ENCODE data around the gene IL10RB. TPM values are rescaled to one million over a fixed set of nuclear protein-coding genes. Genes with fewer than 3 reads are reported as not detected.

IL10RB gene
- total and polyA plus RNA-seq, 2 donors (not counting 1 experiment from before 2014, with no cell fraction given): 29.3 to 32.5 TPM

DNA sequence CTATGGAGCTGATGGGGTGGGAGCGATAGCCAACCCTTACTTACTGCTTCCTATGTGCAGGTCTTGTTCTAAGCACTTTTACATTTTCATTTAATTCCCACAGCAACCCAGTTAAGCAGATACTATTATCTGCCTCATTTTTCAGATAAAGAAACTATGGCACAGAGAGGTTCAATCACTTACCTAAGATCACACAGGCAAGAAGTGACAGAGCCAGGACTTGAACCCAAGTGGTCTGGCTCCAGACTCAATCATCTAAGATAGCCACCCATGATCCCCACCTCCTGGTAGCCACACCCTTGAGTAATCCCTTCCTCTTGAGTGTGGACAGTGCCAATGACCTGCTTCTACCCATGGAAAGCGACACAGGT, 35.5 kb downstream of the IL10RB start:
- H3K9ac ChIP-seq (ENCODE audit: low read length): peak overlapping the region; percentile 15

DNA sequence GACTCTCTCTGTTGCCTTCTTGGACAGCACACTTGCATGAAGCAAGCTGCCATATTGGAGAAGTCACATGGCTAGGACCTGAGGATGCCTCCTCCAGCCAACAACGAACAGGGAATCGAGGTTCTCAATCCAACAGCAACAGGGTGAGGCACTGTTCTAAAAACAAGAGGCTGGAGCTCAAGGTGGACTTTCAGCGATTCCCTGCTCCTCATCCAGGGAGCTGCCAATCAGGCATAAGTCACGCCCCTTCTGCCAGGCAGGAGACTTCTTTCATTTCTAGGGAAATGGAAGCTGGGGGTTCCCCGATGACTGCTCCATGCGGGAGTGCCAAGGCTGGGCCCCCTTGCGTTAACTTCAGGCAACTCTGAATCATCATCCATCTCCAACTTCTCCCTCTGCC, 35.9 kb downstream of the IL10RB start:
- Histone ChIP-seq H3K27ac (ENCODE audit: low read length in 2 of 2) (peak overlapping the region in 1 of 2 donors; percentile 73), H3K79me2 (ENCODE audit: control insufficient read depth, insufficient read depth, low read length) (peaks cover 7% of the 10 kb centered on the region), H3K4me1 (ENCODE audit: control insufficient read depth in 2 of 2, insufficient read depth in 2 of 2, low read length in 2 of 2) (peaks cover 59 to 68% of the 10 kb centered on the region in 2 donors), H4K20me1 (ENCODE audit: control insufficient read depth, insufficient read depth, low read length, poor library complexity, severe bottlenecking) (no peaks in the 10 kb centered on the region), H3K36me3 (replicated peaks in 1 of 2; ENCODE audit: control extremely low read depth in 1 of 2, control insufficient read depth in 1 of 2, extremely low read depth in 1 of 2, insufficient read depth in 2 of 2, low read length in 1 of 2) (no peaks in the 10 kb centered on the region), H3K4me2 (replicated peaks; ENCODE audit: low read depth, low read length, poor library complexity, severe bottlenecking) (peak overlapping the region; percentile 59), H3K27me3 (replicated peaks in 1 of 4; ENCODE audit: control extremely low read depth in 1 of 4, control insufficient read depth in 3 of 4, insufficient read depth in 4 of 4, low read length in 3 of 4) (no peaks in the 10 kb centered on the region), H3K9ac (ENCODE audit: low read length) (no peak overlapping the region), H3K4me3 (ENCODE audit: control extremely low read depth in 1 of 5, extremely low read depth in 1 of 5, insufficient read depth in 1 of 5, low read depth in 2 of 5, low read length in 4 of 5) (no peak overlapping the region), H2AFZ (ENCODE audit: insufficient read depth, low read depth, low read length, poor library complexity, severe bottlenecking) (no peak overlapping the region), H3K9me3 (ENCODE audit: control extremely low read depth in 1 of 3, control insufficient read depth in 2 of 3, insufficient read depth in 1 of 3, low read length in 2 of 3) (no peaks in the 10 kb centered on the region)
- TF ChIP-seq, protein P1, sequence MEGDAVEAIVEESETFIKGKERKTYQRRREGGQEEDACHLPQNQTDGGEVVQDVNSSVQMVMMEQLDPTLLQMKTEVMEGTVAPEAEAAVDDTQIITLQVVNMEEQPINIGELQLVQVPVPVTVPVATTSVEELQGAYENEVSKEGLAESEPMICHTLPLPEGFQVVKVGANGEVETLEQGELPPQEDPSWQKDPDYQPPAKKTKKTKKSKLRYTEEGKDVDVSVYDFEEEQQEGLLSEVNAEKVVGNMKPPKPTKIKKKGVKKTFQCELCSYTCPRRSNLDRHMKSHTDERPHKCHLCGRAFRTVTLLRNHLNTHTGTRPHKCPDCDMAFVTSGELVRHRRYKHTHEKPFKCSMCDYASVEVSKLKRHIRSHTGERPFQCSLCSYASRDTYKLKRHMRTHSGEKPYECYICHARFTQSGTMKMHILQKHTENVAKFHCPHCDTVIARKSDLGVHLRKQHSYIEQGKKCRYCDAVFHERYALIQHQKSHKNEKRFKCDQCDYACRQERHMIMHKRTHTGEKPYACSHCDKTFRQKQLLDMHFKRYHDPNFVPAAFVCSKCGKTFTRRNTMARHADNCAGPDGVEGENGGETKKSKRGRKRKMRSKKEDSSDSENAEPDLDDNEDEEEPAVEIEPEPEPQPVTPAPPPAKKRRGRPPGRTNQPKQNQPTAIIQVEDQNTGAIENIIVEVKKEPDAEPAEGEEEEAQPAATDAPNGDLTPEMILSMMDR (IDR thresholded peaks at IDR 0.05): no peak
- TF ChIP-seq EZH2 (IDR thresholded peaks at IDR 0.05; ENCODE audit: borderline replicate concordance, insufficient read depth, low read depth, low read length, poor library complexity, severe bottlenecking): no peak
- no peak for DNase-seq
- 96% methylated on average over 7 of the region's 7 CpGs for WGBS (ENCODE audit: insufficient coverage)
- H3K9me3 Mint-ChIP-seq (ENCODE audit: insufficient read depth): no peaks in the 10 kb centered on the region
- no peaks in the 10 kb centered on the region for H3K27me3 Mint-ChIP-seq
- H3K4me1 Mint-ChIP-seq: peaks cover 66% of the 10 kb centered on the region
- CTCF ChIA-PET: interaction anchor here (1.3 to 1.6 kb wide), 2 partner anchors 17 to 60 kb away, joined by 5 read pairs; no protein-coding TSS in a partner anchor
- intact Hi-C loops (cut with micrococcal nuclease): no loop called here
- no peak for ATAC-seq (ENCODE audit: low read depth)
- peak overlapping the region; percentile 90 for H3K27ac Mint-ChIP-seq
- H3K4me3 Mint-ChIP-seq: no peak overlapping the region
- POLR2A ChIA-PET: interaction anchor here (1.0 kb wide), 1 partner anchor 24 kb away, joined by 3 read pairs; no protein-coding TSS in a partner anchor

More for the DNA sequence above, 35.5 kb downstream of the IL10RB start:
- DNase-seq: no peak
- POLR2A ChIA-PET: interaction anchor here (1.0 kb wide), 1 partner anchor 24 kb away, joined by 3 read pairs; no protein-coding TSS in a partner anchor
- intact Hi-C loops (cut with micrococcal nuclease): no loop called here
- H3K4me3 ChIP-seq (ENCODE audit: control extremely low read depth in 1 of 5, extremely low read depth in 1 of 5, insufficient read depth in 1 of 5, low read depth in 2 of 5, low read length in 4 of 5): peak overlapping the region in 1 of 5 experiments; percentile 5
- no peak for ATAC-seq (ENCODE audit: low read depth)
- Mint-ChIP-seq H3K4me3 (peak overlapping the region; percentile 76), H3K27ac (peak overlapping the region; percentile 90), H3K4me1 (peaks cover 67% of the 10 kb centered on the region), H3K9me3 (ENCODE audit: insufficient read depth) (no peaks in the 10 kb centered on the region), H3K27me3 (no peaks in the 10 kb centered on the region)
- no peaks in the 10 kb centered on the region for H3K27me3 ChIP-seq (replicated peaks in 1 of 4; ENCODE audit: control extremely low read depth in 1 of 4, control insufficient read depth in 3 of 4, insufficient read depth in 4 of 4, low read length in 3 of 4)
- no peaks in the 10 kb centered on the region for H3K9me3 ChIP-seq (ENCODE audit: control extremely low read depth in 1 of 3, control insufficient read depth in 2 of 3, insufficient read depth in 1 of 3, low read length in 2 of 3)
- peaks cover 63 to 72% of the 10 kb centered on the region in 2 donors for H3K4me1 ChIP-seq (ENCODE audit: control insufficient read depth in 2 of 2, insufficient read depth in 2 of 2, low read length in 2 of 2)
- H4K20me1 ChIP-seq (ENCODE audit: control insufficient read depth, insufficient read depth, low read length, poor library complexity, severe bottlenecking): no peaks in the 10 kb centered on the region
- CTCF ChIA-PET: interaction anchor here (1.3 to 1.6 kb wide), 2 partner anchors 17 to 60 kb away, joined by 5 read pairs; no protein-coding TSS in a partner anchor
- H3K27ac ChIP-seq (ENCODE audit: low read length in 2 of 2): peak overlapping the region; percentile 45 to 73
- WGBS (ENCODE audit: insufficient coverage): 0% methylated on average over 1 of the region's 2 CpGs
- H2AFZ ChIP-seq (ENCODE audit: insufficient read depth, low read depth, low read length, poor library complexity, severe bottlenecking): peak overlapping the region; percentile 3
- no peaks in the 10 kb centered on the region for H3K36me3 ChIP-seq (replicated peaks in 1 of 2; ENCODE audit: control extremely low read depth in 1 of 2, control insufficient read depth in 1 of 2, extremely low read depth in 1 of 2, insufficient read depth in 2 of 2, low read length in 1 of 2)
- peak overlapping the region; percentile 59 for H3K4me2 ChIP-seq (replicated peaks; ENCODE audit: low read depth, low read length, poor library complexity, severe bottlenecking)
- TF ChIP-seq, protein P1 (IDR thresholded peaks at IDR 0.05): no peak
- no peak for TF ChIP-seq EZH2 (IDR thresholded peaks at IDR 0.05; ENCODE audit: borderline replicate concordance, insufficient read depth, low read depth, low read length, poor library complexity, severe bottlenecking)
- H3K79me2 ChIP-seq (ENCODE audit: control insufficient read depth, insufficient read depth, low read length): peaks cover 7% of the 10 kb centered on the region
